Astrocyte of the spinal cord (primary cell): ENCODE measurements around the gene SUMO2.
"Not testable (repeated sequence)": the region's sequence is repeated elsewhere in the genome, so short reads cannot be mapped to it uniquely, and the experiment has no call there.

ENCODE experiments used
- DNase-seq: peaks from one replicate; pipeline ENCODE4 v3.0.0; 2011; ENCODE audit warnings: low read depth, low spot score
- H3K4me3 ChIP-seq: 2 replicates; pipeline ENCODE4 v1.5.1; 2011; ENCODE audit warnings: low read depth, mild to moderate bottlenecking, low read length, moderate library complexity
- CTCF ChIP-seq: IDR thresholded peaks from 2 replicates; pipeline ENCODE4 v1.5.1; 2012; ENCODE audit warnings: low read depth, mild to moderate bottlenecking, low read length, inconsistent platforms
- in situ Hi-C: cut with HindIII; loops from 2 replicates; pipeline ENCODE4 v1.10.0; 2017; ENCODE audit warnings: low sequenced_read_pairs

Gene SUMO2

DNA sequence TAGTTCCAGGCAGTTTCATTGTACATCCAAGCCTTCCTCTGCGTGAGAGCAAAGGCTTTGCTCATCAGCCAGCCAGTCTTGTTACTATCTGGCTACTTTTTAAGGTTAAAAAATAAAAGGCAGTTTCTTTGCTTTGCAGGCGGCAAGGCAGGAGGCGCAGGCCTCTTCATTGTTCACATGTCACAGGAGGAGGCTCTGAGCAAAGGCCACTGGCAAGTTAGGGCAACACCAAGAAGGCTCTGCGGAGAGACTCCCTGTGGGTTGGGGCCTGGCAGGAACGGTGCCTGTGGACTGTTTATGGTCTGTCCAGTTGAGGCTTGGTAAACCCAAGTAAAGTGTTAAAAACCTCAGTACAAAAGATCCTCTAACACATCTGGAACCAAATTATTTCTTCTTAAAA lies 47.3 kb downstream of the SUMO2 start:
- no peak for TF ChIP-seq CTCF
- in situ Hi-C loops, result no loop called here
- no peak for DNase-seq

DNA sequence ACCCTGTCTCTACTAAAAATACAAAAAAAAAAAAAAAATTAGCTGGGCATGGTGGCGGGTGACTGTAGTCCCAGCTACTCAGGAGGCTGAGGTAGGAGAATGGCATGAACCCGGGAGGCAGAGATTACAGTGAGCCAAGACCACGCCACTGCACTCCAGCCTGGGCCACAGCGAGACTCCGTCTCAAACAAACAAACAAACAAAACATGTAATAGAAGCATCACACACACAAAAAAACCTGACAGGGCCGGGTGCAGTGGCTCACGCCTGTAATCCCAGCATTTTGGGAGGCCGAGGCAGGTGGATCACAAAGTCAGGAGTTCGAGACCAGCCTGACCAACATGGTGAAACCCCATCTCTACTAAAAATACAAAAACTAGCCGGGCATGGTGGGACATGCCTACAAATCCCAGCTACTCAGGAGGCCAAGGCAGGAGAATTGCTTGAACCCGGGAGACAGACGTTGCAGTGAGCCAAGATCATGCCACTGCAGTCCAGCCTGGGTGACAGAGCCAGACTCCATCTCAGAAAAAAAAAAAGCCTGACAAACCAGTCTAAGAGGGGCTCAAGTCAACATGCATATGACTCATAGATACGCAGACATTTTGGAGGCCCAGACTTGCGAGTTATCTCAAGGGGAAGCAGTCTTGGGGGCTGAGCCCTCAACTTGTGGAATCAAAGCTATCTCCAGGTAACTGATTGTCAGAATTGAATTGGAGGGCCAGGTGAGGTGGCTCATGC lies 49.0 kb downstream of the SUMO2 start:
- DNase-seq, in situ Hi-C loops, H3K4me3 ChIP-seq: not testable (repeated sequence)

More for the DNA sequence above, 47.3 kb downstream of the SUMO2 start:
- H3K4me3 ChIP-seq, result no peak overlapping the region

- no peak for TF ChIP-seq CTCF
- no peak for DNase-seq
- in situ Hi-C loops, result no loop called here
- no peak overlapping the region for H3K4me3 ChIP-seq
These were observed 49.8 kb downstream of the SUMO2 start for GRCh38 chr17:75133001-75133400.

DNA sequence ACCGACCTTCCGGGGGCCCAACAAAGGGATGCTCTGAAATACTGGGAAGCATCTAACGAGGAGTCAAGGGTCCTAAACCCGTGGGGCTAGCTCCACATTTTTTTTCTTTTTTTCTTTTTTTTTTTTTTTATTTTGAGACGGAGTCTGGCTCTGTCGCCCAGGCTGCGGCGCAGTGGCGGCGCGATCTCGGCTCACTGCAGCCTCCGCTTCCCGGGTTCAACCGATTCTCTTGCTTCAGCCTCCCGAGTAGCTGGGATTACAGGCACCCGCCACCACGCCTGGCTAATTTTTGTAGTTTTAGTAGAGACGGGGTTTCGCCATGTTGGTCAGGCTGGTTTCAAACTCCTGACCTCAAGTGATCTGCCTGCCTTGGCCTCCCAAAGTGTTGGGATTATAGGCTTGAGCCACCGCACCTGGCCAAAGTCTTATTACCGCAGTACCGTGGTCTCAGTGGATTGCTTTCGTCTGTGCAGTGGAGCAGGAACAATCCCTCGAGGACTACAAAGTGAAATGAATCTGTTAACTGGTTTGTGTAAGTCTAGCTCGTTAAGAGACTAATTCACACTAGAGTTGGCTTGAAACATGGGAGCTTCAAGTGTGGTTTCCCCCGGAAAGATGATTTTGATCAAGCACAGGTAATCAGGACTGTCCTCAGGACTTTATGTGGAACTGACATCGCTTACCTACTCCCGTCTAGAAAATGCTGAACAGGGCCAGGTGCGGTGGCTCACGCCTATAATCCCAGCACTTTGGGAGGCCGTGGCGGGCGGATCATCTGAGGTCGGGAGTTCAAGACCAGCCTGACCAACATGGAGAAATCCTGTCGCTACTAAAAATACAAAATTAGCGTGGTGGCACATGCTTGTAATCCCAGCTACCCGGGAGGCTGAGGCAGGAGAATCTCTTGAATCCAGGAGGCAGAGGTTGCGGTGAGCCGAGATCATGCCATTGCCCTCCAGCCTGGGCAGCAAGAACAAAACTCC lies 50.5 kb downstream of the SUMO2 start:
- DNase-seq, in situ Hi-C loops: not testable (repeated sequence)
- H3K4me3 ChIP-seq, result peak overlapping the region; percentile 69

GRCh38 chr17:75131278-75132017 lies 51.3 kb downstream of the SUMO2 start, which contains the start of gene NT5C:
Gene NT5C, minus strand, starts transcription at chr17:75131742. Its CDS starts 35 bp downstream, at chr17:75131707.
- peak; percentile 78 for DNase-seq
- in situ Hi-C loops, result no loop called here
- peak; percentile 57 for TF ChIP-seq CTCF
- peak within 1 kb of the TSS; percentile 69 for H3K4me3 ChIP-seq

DNA sequence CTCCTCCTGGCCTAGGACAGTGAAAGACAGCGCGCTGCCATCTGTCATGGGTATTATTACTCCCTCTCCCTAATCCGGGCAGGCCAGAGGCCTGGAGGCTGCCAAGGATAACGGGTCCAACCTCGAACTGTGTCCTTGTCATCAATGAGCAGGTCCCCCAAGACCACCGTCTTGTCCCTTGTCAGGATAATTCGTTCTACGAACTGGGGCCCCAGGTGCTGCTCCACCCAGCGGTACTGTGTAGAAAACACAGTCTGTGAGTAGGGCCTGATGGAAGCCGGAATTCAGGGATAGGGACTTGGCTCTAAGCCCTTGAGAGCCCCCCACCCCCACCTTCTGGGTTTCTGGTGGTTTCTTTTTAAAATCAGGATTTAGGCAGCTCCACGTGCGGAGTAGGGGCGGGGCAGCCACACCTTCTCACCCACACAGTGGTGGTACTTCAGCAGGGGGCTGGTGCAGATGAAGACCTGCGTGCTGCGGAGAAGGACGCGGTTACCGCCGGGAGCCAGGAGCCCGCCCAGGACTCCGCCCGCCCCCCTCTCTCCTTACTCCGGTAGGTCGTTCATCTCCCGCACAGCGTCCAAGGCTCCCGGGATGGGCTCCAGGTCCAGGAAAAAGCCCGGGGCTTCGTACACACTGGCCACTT lies 52.0 kb downstream of the SUMO2 start:
- H3K4me3 ChIP-seq, result peak overlapping the region; percentile 69
- in situ Hi-C loops, result no loop called here
- peak; percentile 70 for DNase-seq
- peak; percentile 70 for TF ChIP-seq CTCF
